Panc1 (cell line): ENCODE results near the gene LRFN3. TPM values are rescaled to one million over a fixed set of nuclear protein-coding genes. Genes with fewer than 3 reads are reported as not detected.

Experiments used
- ATAC-seq: fragments of 200-7000 bp; cut with Tn5 transposase; 2 replicates; pipeline ENCODE4 v1.9.1; 2020; ENCODE audit warnings: mild to moderate bottlenecking, moderate library complexity
- BruUV-seq: library from RNA; stranded (reverse); fragments of 400-500 nt; replicated peaks from 2 replicates; lab custom pipeline; 2021; lab: Mats Ljungman, UMichigan
- CTCF ChIA-PET: fragments of 300-600 bp; sonication (Branson Sonifier 250); formaldehyde crosslinking; loops from one replicate; lab custom pipeline; 2022; ENCODE audit warnings: antibody characterized with exemption; lab: Charles Lee
- POLR2A ChIA-PET: fragments of 300-600 bp; sonication (Branson Sonifier 250); formaldehyde crosslinking; loops from one replicate; lab custom pipeline; 2022; ENCODE audit warnings: antibody characterized with exemption; lab: Charles Lee
- DNase-seq: peaks from one replicate; pipeline ENCODE4 v3.0.0-alpha.2; 2010; ENCODE audit warnings: low read depth, low spot score
- H3K27ac ChIP-seq: 2 replicates; pipeline ENCODE4 v1.5.1; 2011; ENCODE audit warnings: mild to moderate bottlenecking, low read length, inconsistent platforms
- H3K27me3 ChIP-seq: fragments of 200-500 bp; sonication (Bioruptor generic); 2 replicates; pipeline ENCODE4 v1.6.0; 2014; ENCODE audit warnings: low read length, inconsistent platforms; ENCODE audit not compliant: control insufficient read depth, insufficient read depth
- H3K36me3 ChIP-seq: fragments of 200-500 bp; sonication (Bioruptor generic); 2 replicates; pipeline ENCODE4 v1.5.1; 2014; ENCODE audit warnings: inconsistent platforms, mild to moderate bottlenecking, low read length, moderate library complexity; ENCODE audit not compliant: control insufficient read depth, insufficient read depth
- H3K4me1 ChIP-seq: 2 replicates; pipeline ENCODE4 v1.5.1; 2011; ENCODE audit warnings: inconsistent platforms, mild to moderate bottlenecking, low read length, moderate library complexity; ENCODE audit not compliant: control insufficient read depth, insufficient read depth
- H3K4me3 ChIP-seq, 2 experiments: 2 replicates each; pipeline ENCODE4 v1.5.1; 2011 to 2012; ENCODE audit warnings: low read depth in 2 of 2, low read length in 2 of 2, mild to moderate bottlenecking in 2 of 2, inconsistent platforms in 1 of 2, moderate library complexity in 1 of 2
- H3K9me3 ChIP-seq: fragments of 200-500 bp; sonication (Bioruptor generic); 2 replicates; pipeline ENCODE4 v1.5.1; 2014; ENCODE audit warnings: low read depth, mild to moderate bottlenecking, inconsistent platforms, low read length, moderate library complexity; ENCODE audit not compliant: control insufficient read depth, insufficient read depth
- POLR2AphosphoS5 ChIP-seq: IDR thresholded peaks from 2 replicates; pipeline ENCODE4 v1.6.1; 2012; ENCODE audit warnings: mild to moderate bottlenecking, low read depth, low read length, moderate library complexity
- SIN3A ChIP-seq: IDR thresholded peaks from 2 replicates; pipeline ENCODE4 v1.6.1; 2012; ENCODE audit warnings: low read depth, mild to moderate bottlenecking, low read length, moderate library complexity, borderline replicate concordance; ENCODE audit not compliant: insufficient read depth
- TCF7L2 ChIP-seq: IDR thresholded peaks from 2 replicates; pipeline ENCODE4 v1.6.1; 2011; ENCODE audit warnings: mild to moderate bottlenecking, low read depth, low read length, inconsistent platforms
- in situ Hi-C: cut with HindIII; loops from 2 replicates; pipeline ENCODE4 v1.10.0; 2016; ENCODE audit warnings: low sequenced_read_pairs, low pct_unique_long_range_greater_than_20kb
- intact Hi-C: fragments of 100-400 bp; cut with micrococcal nuclease; formaldehyde crosslinking; loops from one replicate; pipeline ENCODE4 v1.10.0; 2022; ENCODE audit not compliant: unreplicated experiment
- total RNA-seq: library from RNA; stranded (reverse); gene quantifications from one replicate; pipeline ENCODE4 v1.2.1, GENCODE V29; 2021; ENCODE audit not compliant: unreplicated experiment
- TF ChIP-seq, protein P1 (sequence below), 2 experiments: IDR thresholded peaks; 2 replicates each; pipeline ENCODE4 v1.6.1; 2011 to 2012; ENCODE audit warnings: low read depth in 2 of 2, control low read depth in 1 of 2, low read length in 1 of 2, mild to moderate bottlenecking in 1 of 2, moderate library complexity in 1 of 2; ENCODE audit not compliant: insufficient read depth in 1 of 2
- TF ChIP-seq, protein P2 (sequence below): fragments of 450-650 bp; IDR thresholded peaks from 2 replicates; pipeline ENCODE4 v1.5.1; 2017; ENCODE audit warnings: mild to moderate bottlenecking

Gene LRFN3
- total RNA-seq, 1 experiment from 2014 or later, result 16.7 TPM

DNA sequence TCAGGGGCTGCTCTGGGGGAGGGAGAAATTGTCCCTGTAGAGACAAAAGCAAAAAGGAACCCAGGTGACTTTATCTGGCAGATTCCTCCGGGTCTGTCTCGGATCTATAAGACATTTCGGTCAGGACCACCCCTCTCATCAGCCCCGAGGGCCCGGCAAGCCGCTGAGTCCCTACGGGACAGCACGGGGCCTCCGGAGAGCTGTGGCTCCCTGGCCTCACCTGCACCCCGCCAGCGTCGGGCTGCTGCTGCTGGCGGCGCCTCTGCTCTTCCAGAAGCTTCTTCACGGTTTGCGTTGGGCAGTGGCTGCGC, 37.7 kb upstream of the LRFN3 start:
- TF ChIP-seq POLR2AphosphoS5 (no peak), SIN3A (no peak), TCF7L2 (no peak)
- TF ChIP-seq, protein P1, sequence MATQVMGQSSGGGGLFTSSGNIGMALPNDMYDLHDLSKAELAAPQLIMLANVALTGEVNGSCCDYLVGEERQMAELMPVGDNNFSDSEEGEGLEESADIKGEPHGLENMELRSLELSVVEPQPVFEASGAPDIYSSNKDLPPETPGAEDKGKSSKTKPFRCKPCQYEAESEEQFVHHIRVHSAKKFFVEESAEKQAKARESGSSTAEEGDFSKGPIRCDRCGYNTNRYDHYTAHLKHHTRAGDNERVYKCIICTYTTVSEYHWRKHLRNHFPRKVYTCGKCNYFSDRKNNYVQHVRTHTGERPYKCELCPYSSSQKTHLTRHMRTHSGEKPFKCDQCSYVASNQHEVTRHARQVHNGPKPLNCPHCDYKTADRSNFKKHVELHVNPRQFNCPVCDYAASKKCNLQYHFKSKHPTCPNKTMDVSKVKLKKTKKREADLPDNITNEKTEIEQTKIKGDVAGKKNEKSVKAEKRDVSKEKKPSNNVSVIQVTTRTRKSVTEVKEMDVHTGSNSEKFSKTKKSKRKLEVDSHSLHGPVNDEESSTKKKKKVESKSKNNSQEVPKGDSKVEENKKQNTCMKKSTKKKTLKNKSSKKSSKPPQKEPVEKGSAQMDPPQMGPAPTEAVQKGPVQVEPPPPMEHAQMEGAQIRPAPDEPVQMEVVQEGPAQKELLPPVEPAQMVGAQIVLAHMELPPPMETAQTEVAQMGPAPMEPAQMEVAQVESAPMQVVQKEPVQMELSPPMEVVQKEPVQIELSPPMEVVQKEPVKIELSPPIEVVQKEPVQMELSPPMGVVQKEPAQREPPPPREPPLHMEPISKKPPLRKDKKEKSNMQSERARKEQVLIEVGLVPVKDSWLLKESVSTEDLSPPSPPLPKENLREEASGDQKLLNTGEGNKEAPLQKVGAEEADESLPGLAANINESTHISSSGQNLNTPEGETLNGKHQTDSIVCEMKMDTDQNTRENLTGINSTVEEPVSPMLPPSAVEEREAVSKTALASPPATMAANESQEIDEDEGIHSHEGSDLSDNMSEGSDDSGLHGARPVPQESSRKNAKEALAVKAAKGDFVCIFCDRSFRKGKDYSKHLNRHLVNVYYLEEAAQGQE (IDR thresholded peaks at IDR 0.05; ENCODE audit: insufficient read depth in 1 of 2, low read depth in 2 of 2, low read length in 1 of 2), result no peak
- TF ChIP-seq, protein P2, sequence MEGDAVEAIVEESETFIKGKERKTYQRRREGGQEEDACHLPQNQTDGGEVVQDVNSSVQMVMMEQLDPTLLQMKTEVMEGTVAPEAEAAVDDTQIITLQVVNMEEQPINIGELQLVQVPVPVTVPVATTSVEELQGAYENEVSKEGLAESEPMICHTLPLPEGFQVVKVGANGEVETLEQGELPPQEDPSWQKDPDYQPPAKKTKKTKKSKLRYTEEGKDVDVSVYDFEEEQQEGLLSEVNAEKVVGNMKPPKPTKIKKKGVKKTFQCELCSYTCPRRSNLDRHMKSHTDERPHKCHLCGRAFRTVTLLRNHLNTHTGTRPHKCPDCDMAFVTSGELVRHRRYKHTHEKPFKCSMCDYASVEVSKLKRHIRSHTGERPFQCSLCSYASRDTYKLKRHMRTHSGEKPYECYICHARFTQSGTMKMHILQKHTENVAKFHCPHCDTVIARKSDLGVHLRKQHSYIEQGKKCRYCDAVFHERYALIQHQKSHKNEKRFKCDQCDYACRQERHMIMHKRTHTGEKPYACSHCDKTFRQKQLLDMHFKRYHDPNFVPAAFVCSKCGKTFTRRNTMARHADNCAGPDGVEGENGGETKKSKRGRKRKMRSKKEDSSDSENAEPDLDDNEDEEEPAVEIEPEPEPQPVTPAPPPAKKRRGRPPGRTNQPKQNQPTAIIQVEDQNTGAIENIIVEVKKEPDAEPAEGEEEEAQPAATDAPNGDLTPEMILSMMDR, result no peak
- Histone ChIP-seq H3K4me1 (peaks cover 23% of the 10 kb centered on the region), H3K27me3 (no peaks in the 10 kb centered on the region), H3K27ac (peak overlapping the region; percentile 90), H3K9me3 (no peaks in the 10 kb centered on the region), H3K4me3 (peak overlapping the region; percentile 88 to 90), H3K36me3 (no peaks in the 10 kb centered on the region)
- no peak for DNase-seq
- CTCF ChIA-PET, result no interaction called here
- in situ Hi-C loops, result no loop called here
- intact Hi-C loops, result no loop called here
- BruUV-seq, result no TSS peak
- ATAC-seq, result no peak
- POLR2A ChIA-PET, result interaction anchor here (0.6 kb wide), 1 partner anchor 12 kb away, joined by 6 read pairs; no protein-coding TSS in a partner anchor

DNA sequence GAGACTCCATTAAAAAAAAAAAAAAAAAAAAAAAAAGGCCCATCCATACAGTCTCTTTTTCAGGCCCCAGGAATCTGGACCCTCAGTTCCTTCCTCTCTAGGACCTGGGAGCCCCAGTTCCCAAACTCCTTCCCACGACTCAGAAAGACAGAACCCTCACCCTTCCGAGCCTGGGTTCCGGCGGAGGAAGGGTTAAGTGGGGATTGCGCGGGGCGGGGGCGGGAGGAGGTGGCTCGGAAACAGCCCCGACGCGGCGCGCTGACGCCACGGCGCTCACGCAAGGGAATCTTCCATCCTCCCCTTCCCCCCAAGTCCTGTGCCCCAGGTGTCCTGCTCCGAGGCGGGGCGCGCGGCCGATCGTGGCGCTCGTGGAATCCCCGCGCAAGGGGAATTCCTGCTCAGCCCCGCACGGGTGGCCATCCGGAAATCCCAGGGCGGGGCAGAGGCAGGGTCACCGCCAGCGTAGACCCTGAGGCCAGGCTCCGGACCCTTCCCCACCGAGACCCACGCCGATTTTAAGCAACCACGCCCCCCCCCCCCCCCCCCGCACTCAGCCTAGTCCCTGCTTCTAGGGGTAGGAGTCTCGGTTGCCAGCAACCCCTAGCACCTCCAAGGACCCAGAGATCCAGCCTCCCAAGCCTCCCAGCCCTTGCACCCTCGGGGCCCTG, 36.5 kb upstream of the LRFN3 start:
- H3K36me3 ChIP-seq, result no peaks in the 10 kb centered on the region
- in situ Hi-C loops (loop anchor here (10.0 kb wide), 1 partner anchor 65 kb away; no protein-coding TSS in a partner anchor), intact Hi-C loops (no loop called here)
- DNase-seq, result no peak
- ChIA-PET POLR2A (interaction anchor here (0.6 kb wide), 1 partner anchor 155 kb away, joined by 4 read pairs; no protein-coding TSS in a partner anchor), CTCF (no interaction called here)
- BruUV-seq, result no TSS peak
- H3K4me3 ChIP-seq, result peak overlapping the region; percentile 88 to 90
- TF ChIP-seq TCF7L2 (no peak), SIN3A (peak; percentile 91; the same call in 1 of the 2 replicates), POLR2AphosphoS5 (peak; percentile 75)
- TF ChIP-seq, protein P2, result no peak
- TF ChIP-seq, protein P1 (IDR thresholded peaks at IDR 0.05; ENCODE audit: insufficient read depth in 1 of 2, low read depth in 2 of 2, low read length in 1 of 2), result peak in 1 of 2 experiments; percentile 71; a peak in 1 of 4 replicates
- H3K27ac ChIP-seq, result peak overlapping the region; percentile 90
- peaks cover 23% of the 10 kb centered on the region for H3K4me1 ChIP-seq
- peak; percentile 86 for ATAC-seq
- no peaks in the 10 kb centered on the region for H3K9me3 ChIP-seq
- no peaks in the 10 kb centered on the region for H3K27me3 ChIP-seq
